ENCODE data around the gene SIM2. TPM values are rescaled to one million over a fixed set of nuclear protein-coding genes. Genes with fewer than 3 reads are reported as not detected.

Gene SIM2
- total RNA-seq, 4 donors from 2014 or later = 1.00 to 9.3 (median 4.1) TPM

DNA sequence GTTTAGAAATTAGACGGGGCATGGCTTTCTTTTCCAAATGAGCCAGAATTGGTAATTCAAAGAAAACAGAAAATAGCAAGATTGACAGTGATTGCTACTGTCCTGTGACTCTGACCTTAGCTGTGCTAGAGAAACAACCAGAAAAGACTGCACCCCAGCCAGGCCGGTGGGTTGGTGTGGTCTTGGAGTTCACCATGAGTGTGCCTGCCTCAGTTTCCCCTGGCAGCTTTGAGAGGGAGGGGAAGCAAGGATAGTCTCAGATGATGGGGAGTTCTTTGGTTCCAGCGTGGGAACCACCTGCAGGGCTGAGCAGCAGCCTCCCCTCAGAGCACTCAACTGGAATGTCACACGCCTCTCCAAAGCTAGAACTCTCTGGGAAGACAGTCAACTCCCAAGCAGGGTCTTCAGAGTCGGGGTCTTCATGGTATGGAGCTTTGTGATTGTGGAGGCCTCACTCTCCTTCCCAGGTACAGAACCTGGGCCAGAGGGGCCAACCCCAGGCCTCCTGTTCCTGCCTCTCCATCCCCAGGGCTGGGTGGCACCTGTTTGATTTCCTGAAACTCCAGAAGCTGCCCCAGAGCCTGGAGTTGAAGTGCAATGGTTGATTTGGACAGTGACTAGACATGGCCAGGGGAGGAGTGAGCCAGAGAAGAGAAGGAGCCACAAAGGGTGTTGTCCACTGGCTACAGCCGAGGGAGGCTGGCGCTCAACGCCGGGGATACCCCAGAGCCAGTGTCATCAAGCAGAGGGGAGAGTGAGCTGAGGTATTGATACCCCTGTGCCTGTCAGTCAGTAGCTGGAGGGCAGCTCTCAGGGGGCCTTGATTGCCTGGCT, 35.7 kb downstream of the SIM2 start:
- H3K9me3 ChIP-seq = no peaks in the 10 kb centered on the region
- ATAC-seq (no peak), DNase-seq (no peak)
- in situ Hi-C loops (cut with MboI; ENCODE audit: low sequenced_read_pairs in 4 of 4) = no loop called here
- H3K4me1 ChIP-seq = no peaks in the 10 kb centered on the region
- H3K4me3 ChIP-seq = no peak overlapping the region
- TF ChIP-seq POLR2A (IDR thresholded peaks at IDR 0.05) = no peak
- no peak for TF ChIP-seq CTCF (IDR thresholded peaks at IDR 0.05 in 4 of 5, conservative IDR thresholded peaks at IDR 0.05 in 1 of 5)
- no peak overlapping the region for H3K27ac ChIP-seq
- peaks cover 0 to 20% (median 4%) of the 10 kb centered on the region in 3 donors for H3K27me3 ChIP-seq
- intact Hi-C loops (cut with DNase I; ENCODE audit: low total_unique reads) = no loop called here
- H3K36me3 ChIP-seq = no peaks in the 10 kb centered on the region

DNA sequence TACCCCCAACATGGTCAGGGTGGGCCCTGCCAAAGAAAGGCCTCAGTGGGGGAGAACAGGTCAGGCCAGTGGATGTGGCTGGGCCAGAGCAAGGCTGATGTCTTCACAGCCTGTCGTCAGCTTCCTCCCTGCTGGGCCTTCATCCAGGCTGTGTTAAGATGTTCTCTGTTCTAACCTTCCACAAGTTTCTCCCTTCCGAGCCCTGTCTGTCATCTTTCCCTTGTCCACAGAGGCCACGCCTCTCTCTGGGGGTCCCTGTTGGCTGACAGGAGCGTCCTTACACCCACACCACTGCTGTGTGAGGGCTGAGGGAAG, 36.2 kb downstream of the SIM2 start:
- TF ChIP-seq CTCF (IDR thresholded peaks at IDR 0.05 in 4 of 5, conservative IDR thresholded peaks at IDR 0.05 in 1 of 5) = no peak
- TF ChIP-seq POLR2A (IDR thresholded peaks at IDR 0.05) = no peak
- Histone ChIP-seq H3K4me1 (no peaks in the 10 kb centered on the region), H3K27ac (no peak overlapping the region), H3K9me3 (no peaks in the 10 kb centered on the region), H3K4me3 (no peak overlapping the region), H3K27me3 (peaks cover 0 to 14% (median 4%) of the 10 kb centered on the region in 3 donors), H3K36me3 (no peaks in the 10 kb centered on the region)
- intact Hi-C loops (cut with DNase I; ENCODE audit: low total_unique reads) = no loop called here
- ATAC-seq = no peak
- DNase-seq = no peak
- in situ Hi-C loops (cut with MboI; ENCODE audit: low sequenced_read_pairs in 4 of 4) = no loop called here

GRCh38 chr21:36735724-36736320, 36.9 kb downstream of the SIM2 start:
- TF ChIP-seq CTCF (IDR thresholded peaks at IDR 0.05 in 4 of 5, conservative IDR thresholded peaks at IDR 0.05 in 1 of 5) (no peak), POLR2A (IDR thresholded peaks at IDR 0.05) (no peak)
- Histone ChIP-seq H3K27ac (no peak overlapping the region), H3K4me3 (no peak overlapping the region), H3K36me3 (no peaks in the 10 kb centered on the region), H3K4me1 (no peaks in the 10 kb centered on the region), H3K27me3 (peaks cover 0 to 7% (median 2%) of the 10 kb centered on the region in 3 donors), H3K9me3 (no peaks in the 10 kb centered on the region)
- ATAC-seq (no peak), DNase-seq (no peak)
- in situ Hi-C loops (cut with MboI; ENCODE audit: low sequenced_read_pairs in 4 of 4) = no loop called here
- intact Hi-C loops (cut with DNase I; ENCODE audit: low total_unique reads) = no loop called here

DNA sequence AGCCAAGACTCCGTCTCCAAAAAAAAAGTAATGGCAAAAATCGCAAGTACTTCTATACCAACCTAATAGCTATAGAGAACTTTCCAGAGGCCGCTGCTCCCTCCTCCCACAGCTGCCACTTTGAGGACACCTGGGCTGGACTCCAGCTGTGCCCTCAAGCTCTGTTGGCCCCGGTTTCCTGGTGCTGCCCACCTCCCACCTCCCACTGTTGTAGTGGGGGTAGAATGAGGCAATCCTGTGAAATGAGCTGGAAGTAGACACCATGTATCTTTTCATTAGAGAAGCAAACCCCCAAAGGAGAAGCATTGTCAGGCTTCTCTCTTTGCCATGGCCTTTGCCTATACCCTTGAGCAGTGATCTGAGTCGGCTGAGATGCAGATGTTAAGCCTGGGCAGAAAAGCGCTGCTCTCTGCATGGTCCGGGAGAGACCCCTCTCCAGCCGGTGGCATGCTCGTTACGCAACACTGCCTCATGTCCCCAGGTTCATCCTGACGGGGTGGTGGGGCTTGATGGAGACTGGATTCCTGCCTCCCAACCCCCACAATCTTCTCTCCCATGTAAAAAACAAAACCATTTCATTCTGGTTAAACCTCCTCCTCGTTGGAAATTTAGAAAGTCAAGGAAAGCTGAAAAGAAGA, 39.7 kb downstream of the SIM2 start:
- no peak for TF ChIP-seq POLR2A (IDR thresholded peaks at IDR 0.05)
- no peak for TF ChIP-seq CTCF (IDR thresholded peaks at IDR 0.05 in 4 of 5, conservative IDR thresholded peaks at IDR 0.05 in 1 of 5)
- Histone ChIP-seq H3K9me3 (no peaks in the 10 kb centered on the region), H3K4me1 (no peaks in the 10 kb centered on the region), H3K27ac (no peak overlapping the region), H3K27me3 (peaks cover 0 to 2% (median 0%) of the 10 kb centered on the region in 3 donors), H3K36me3 (no peaks in the 10 kb centered on the region), H3K4me3 (no peak overlapping the region)
- ATAC-seq (no peak), DNase-seq (no peak)
- in situ Hi-C loops (cut with MboI; ENCODE audit: low sequenced_read_pairs in 4 of 4) (no loop called here), intact Hi-C loops (cut with DNase I; ENCODE audit: low total_unique reads) (no loop called here)
